GOT3 (cell line): Measurements from ENCODE around the gene TPRKB.
"Not testable (repeated sequence)": the region's sequence is repeated elsewhere in the genome, so short reads cannot be mapped to it uniquely, and the experiment has no call there.

Source experiments
- DNase-seq: peaks from one replicate; lab custom pipeline; 2025; ENCODE audit warnings: mixed read lengths; lab: John Stamatoyannopoulos, UW

Gene TPRKB

DNA sequence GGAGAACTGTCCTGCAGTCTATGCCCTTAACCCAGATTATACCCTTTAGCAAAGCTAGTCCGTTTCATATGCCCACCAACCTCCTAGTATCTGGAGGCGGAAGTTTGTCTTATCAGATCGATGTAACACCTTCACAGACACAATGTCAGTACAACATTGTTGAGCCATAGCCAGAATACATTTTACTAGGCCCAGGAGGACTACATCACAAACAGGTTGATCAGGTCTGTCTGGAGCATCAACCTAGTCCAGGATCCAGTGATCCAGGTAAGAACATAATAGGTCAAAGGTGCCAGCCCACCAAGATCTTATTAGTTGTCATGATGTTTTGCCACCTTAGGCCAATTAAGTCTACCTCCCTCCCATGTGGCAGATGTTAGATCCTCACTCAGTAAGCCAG, 2.0 kb upstream of the TPRKB start:
- DNase-seq, result no peak

DNA sequence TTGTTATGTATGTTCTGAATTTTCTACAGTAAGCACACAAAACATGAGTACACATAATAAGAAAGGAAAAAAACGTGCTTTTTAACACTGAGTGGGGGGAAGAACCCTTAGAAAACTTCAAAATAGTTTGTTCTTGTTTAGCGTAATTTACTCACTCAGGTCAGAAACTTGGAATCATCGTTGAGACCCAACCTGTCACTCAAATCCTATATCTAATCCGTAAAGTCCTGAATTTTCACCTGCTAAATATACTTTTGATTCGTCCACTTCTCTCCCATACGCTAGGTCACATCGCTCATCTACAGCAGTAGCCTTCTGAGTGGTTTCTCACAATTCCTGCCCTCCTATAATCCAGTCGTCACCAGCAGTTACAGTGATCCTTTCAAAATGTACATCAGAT, 767 bp downstream of the TPRKB start:
- DNase-seq, result no peak

DNA sequence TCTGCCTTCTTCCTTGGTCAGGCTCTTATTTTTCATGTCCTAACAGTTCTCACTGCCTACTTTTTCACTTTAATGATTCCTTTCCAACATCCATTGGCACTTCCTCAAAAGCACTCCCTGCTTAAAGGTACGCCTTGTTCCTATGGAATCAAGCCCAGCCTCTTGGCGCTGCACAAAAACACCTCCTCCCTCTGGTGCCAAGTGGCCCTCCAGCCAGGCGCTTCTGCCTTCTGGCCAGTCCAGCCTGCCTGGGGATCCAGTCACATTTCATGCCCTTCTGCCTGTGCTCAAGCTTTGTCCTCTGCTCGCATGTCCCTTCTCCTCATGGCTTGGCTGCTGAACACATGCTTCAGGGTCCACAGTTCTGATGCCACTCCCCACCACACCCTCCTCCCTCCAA, 6.3 kb downstream of the TPRKB start:
- DNase-seq, result no peak

DNA sequence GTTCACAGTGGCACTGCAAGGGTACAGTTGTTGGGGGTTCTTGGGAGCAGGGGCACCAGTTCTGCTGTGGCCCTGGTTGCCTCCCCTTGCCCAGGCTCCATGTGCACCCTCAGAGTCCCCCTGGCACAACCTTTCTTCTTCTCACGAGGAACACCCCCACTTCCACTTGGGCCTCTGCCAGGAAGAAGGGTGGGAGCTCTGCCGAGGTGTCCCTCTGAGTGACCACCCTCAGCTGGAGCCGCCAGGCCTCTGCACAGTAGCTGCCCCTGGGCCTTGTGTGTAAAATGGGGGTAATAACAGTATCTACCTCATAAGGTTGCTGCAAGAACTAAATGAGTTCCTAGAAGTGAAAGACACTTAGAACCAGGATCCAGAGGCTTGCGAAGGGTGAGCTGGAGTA, 8.4 kb downstream of the TPRKB start:
- DNase-seq, result no peak

DNA sequence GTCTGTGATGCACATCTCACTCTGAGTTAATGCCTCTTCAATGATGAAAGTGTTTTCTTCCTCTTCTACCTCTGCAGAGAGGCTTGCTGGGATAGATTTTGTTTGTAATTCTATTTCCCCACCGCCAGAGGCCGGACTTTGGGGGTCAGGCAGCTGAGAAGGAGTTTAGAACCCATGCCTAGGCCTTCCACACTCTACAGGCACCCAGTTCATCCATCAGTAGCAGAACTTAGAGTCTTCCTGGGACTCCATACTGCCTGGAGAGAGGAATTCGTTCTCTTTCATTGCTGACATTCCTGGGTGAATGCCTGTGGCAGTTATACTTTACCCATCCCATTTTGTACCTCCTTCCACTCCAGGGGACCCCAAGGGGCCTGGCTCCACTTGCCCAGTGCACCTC, 9.1 kb downstream of the TPRKB start:
- no peak for DNase-seq

DNA sequence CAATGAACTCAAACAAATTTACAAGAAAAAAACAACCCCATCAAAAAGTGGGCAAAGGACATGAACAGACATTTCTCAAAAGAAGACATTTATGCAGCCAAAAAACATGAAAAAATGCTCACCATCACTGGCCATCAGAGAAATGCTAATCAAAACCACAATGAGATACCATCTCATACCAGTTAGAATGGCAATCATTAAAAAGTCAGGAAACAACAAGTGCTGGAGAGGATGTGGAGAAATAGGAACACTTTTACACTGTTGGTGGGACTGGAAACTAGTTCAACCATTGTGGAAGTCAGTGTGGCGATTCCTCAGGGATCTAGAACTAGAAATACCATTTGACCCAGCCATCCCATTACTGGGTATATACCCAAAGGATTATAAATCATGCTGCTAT, 10.5 kb downstream of the TPRKB start:
- not testable (repeated sequence) for DNase-seq

DNA sequence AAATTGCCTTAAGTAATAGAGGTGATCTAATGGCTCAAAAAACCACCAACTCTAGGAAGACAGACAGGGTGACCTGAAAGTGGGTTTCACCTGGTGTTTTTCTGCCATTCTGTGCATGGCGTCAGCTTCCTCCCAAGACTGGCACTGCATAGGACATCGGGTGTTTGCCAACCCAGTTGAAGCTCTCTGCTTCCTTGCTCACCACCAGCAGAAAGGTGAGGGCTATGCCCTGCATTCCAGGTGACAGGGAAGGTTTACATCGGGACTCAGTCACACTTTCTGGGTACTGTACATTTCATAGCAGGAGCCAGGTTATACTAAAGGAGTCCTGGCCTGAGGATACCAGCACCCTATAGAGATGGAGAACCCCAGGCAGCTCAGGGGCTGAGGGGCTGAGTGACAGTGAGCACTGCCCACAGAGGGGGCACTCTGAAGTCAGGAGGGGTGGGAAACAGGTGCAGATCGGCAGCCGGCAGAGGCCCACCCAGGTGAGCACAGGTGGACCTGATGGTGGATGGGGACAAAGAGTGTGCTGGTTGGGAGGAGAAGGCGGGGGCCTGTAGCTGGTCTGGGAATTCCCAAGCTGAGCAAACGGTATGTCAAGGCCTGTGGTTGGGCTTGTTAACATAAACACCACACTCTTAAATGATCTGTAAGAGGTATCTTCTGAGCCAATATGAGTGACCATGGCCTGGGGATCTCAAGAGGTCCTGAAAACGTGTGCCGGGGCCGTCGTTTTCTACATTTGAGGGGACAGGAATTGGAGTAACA, 18.1 kb downstream of the TPRKB start:
- no peak for DNase-seq

DNA sequence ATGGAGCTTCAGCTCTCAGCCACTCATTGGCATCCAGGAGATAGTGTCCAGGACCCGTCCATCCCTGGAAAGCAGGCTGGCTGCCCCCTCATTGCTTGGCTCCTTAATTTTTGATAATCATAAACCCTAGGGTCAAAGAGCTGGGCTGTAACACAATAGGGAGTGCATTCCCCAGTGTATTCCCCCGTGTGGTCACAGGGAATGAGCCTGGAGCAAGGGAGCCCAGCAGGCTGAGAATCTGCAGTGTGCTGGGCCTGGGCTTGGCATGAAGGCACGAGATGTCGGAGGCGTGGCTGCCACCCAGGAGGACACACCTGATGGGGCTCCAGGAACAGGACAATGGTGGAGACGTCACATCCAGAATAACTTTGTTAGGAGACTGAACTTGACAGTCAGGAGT, 18.7 kb downstream of the TPRKB start:
- DNase-seq, result no peak

DNA sequence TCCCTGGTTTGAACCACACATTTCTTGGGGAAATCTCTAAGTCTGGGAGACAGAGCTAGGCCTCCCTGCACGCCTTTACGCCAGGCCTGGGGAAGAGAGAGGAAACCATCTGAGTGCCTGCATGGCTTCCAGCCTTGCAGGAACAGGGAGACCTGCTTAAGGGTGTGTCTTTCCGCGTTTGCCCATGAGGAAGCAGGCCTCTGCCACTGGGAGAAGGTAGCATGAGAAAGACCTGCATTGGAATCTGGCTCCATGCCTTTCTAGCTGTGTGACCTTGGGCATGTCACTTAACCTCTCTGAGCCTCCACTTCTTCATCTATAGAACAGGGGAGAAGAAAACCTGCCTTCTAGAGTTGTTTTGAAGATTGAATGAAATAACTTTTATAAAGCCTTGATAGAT, 19.4 kb downstream of the TPRKB start:
- not testable (repeated sequence) for DNase-seq

DNA sequence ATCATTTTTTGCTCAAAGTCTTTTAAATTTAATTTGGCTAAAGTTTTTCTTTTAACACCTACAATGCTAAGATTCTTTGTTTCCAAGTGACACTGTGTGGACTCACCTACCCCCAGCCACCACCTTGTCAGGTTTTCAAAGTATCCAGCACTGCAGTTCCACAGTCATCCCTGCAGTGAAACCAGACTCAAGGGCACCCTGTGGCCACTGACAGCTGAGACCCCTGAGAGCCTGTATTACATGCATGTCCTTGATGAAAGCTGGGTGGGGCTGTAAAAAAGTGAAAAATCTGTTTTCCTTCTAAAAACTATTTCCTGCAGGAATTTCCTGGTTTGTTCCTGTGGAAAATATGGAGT, 19.9 kb downstream of the TPRKB start:
- DNase-seq, result no peak

DNA sequence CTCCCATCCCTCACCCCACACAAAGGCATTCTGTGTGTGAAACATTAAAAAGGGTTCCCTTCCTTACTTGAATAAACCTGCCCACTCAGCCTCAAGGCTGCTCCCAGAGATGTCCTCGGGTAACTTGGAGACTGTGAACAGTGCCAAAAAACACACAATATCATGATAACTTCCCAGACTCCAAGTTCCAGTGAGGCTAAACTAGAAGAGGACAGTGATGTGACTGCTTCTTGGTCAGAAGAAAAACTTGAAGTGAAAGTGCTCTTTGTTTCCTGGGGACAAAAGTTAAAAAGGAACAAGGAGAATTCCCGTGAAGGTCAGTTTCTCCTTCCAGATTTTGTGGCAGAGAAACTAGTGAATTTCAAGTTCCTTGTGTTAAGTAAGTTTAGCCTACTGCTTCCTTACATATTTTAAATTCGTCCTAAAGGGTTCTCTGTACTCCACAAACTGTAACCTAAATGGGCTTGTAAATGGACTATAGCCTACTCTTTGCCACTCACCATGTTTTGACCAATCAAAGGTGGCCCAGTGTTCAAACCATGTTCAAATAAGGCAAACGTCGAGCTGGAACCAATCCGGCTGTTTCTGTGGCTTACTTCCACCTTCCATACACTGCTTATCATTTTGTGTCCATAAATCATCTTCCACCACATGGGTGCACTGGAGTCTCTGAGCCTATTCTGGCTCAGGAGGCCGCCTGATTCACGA, 20.4 kb downstream of the TPRKB start:
- no peak for DNase-seq

DNA sequence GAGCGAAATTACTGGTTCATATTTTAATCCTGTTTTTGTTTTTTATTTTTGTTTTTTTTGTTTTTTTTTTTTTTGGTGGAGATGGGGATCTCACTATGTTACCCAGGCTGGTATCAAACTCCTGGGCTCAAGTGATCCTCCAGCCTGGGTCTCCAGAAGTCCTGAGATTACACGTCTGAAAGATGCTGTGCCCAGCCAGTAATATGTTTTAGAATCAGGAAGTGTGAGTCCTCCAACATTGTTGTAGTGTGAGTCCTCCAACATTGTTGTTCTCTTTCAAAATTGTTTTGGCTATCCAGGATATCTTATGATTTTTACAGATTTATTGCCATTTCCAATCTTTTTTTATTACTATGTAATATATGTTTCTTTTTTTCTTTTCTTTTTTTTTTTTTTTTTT, 23.1 kb downstream of the TPRKB start:
- no peak for DNase-seq

DNA sequence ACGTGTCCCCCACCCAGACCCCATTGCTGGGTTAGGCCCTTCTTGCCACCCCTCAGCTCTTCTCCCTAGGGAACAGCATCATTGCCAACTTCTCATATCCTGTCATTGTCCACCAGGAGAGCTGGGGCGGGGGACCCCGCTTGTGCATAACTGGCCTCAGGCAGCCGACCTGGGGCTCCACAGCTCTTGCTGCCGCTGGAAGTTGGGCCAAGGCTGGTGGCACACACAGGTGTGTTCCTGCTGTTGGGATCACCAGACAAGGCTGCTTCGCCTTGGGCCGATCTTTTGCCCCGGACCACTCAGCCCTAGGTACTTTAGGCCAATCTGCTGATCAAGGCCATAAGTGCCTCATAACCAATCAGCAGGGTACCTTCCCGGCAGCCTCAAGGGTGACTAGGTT, 28.6 kb downstream of the TPRKB start:
- no peak for DNase-seq

DNA sequence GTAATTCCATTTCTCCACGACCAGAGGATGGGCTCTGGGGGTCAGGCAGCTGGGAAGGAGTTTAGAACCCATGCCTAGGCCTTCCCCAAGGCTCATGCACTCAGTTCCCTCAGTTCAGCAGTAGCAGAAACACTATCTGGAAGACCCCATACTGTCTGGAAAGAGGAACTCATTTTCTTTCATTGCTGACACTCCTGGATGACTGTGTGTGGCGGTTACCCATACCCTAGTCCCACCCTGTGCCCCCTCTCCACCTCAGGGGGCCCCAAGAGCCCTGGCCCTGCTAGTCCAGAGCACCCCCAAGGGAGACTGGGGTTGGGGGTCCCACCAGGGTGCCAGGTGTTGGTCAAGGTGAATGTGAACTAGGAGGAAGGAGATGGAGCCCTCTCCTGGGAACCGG, 29.5 kb downstream of the TPRKB start:
- DNase-seq, result no peak

DNA sequence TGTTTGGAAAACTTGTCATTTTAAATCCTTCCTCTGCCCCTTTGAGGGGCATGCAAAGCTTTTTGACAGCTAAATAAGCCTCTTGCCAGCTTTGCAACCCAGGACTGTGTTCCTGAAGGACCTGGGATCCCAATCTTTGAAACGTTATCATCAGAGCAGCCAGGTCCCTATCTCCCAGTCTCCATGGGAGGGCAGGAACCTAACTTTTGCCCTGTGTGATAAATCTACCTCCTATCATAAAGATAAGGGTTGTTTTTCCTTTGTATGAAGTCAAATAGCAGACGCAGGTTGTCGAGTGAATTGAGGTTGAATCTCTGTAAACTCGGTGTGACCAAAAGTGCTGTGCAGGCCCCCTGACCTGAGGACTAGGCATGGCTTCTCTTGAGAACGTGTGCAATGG, 30.1 kb downstream of the TPRKB start:
- DNase-seq, result no peak

DNA sequence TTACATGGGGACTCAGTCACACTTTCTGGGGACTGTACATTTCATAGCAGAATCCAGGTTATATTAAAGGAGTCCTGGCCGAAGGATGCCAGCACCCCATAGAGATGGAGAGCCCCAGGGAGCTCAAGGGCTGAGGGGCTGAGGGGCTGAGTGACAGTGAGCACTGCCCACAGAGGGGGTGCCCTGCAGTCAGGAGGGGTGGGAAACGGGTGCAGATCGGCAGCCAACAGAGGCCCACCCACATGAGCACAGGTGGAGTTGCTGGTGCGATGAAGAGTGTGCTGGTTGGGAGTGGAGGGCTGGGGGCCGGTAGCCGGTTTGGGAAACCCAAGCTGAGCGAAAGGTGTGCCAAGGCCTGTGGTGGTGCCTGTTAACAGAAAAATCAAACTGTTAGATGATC, 32.1 kb downstream of the TPRKB start:
- no peak for DNase-seq

DNA sequence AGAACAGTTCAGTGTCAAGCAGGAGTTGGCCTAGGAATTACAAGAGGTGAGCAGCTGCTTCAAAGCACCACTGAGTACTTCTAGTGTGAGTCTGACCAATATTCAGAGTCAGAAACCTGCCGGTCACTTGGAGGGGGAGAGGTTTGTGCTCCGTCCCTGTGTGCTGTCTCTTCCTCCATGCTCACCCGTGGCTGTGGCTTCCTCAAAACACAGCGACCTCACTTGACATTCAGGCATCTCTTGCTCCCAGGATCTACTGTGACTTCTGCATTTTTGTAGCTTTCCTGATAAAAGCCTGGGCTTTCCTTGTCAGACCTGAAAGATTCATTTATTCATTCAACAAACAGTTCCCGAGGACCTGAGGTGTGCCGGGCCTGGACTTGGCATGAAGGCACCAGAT, 32.9 kb downstream of the TPRKB start:
- DNase-seq, result no peak

DNA sequence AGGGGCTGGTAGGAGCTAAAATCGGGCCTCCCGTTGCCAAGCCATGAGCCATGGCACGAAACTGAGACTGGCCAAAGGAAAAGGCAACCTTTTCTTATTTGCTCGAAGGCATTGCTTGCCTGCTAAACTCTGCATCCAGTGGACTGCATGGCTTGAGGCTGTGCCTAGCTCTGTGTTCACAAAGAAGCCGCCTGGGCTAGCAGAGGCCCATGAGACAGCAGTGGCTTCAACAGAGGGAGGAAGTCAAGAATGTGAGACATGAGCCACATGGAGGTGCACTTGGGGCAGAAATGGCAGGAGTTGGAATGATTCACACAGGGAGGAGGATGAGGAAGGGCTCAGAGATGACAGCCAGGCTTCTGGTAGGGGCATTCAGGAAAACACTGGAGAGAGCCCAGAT, 33.5 kb downstream of the TPRKB start:
- DNase-seq, result no peak

DNA sequence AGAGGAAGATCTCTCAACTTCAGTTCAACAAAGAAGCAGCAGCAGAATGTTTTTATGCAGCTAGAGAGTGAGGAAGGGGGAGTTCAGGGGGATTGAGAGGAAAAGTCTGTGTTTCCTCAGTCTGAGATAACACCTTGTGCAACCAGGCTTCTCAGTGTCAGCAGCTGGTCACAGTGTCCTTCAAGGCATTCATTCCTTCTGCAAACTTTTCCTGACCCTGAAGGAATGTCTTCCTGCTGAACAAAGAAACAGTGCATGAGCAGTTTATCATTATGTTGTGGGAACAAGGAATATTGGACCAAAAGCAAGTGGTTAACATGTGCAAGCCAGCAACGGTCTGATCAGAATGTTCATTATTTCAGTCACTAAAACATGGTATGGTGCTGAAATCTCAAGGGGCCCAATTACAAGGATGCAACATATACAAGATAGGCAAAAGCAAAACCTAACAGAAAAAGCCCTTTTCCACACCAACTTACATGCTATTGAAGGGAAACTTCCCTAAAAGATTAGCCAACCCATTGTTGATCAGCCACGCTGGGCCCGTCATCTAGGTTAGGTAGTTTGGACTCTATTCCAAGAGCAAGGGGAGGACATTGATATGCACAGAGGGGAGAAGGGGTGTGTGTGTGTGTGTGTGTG, 34.2 kb downstream of the TPRKB start:
- not testable (repeated sequence) for DNase-seq

DNA sequence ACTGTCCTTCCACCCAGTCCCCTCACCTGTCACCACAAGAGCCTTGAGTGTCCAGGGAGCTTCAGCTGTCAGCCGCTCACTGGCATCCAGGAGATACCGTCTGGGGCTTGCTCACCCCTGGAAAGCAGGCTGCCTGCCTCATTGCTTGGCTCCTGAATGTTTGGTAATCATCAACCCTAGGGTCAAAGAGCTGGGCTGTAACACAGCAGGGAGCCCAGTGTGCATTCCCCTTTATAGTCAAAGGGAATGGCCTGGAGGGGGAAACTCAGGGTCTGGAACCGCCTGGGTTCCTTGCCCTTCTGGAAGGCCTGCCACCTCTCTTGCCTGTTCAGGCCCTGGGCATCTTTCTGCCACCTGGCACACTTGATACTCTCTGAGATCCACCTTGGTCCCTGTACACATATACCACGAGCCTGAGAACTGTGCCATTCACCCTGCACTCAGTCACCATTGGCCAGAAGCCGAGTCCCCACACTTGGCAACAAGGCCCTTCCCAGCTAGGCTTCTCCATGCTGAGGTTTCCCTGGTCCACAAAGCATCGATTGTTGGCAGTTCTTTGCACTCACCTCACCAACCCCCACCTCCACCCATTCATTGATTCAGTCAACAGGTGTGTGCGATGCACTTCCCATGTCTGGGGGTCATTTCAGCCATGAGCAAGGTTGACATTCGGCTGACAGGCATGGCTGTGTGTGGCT, 35.0 kb downstream of the TPRKB start:
- no peak for DNase-seq

DNA sequence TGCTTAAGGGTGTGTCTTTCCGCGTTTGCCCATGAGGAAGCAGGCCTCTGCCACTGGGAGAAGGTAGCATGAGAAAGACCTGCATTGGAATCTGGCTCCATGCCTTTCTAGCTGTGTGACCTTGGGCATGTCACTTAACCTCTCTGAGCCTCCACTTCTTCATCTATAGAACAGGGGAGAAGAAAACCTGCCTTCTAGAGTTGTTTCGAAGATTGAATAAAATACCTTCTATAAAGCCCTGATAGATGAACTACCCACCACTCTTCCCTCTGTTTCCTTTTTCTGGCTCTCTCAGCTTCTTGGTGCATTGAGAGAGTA, 35.7 kb downstream of the TPRKB start:
- not testable (repeated sequence) for DNase-seq

DNA sequence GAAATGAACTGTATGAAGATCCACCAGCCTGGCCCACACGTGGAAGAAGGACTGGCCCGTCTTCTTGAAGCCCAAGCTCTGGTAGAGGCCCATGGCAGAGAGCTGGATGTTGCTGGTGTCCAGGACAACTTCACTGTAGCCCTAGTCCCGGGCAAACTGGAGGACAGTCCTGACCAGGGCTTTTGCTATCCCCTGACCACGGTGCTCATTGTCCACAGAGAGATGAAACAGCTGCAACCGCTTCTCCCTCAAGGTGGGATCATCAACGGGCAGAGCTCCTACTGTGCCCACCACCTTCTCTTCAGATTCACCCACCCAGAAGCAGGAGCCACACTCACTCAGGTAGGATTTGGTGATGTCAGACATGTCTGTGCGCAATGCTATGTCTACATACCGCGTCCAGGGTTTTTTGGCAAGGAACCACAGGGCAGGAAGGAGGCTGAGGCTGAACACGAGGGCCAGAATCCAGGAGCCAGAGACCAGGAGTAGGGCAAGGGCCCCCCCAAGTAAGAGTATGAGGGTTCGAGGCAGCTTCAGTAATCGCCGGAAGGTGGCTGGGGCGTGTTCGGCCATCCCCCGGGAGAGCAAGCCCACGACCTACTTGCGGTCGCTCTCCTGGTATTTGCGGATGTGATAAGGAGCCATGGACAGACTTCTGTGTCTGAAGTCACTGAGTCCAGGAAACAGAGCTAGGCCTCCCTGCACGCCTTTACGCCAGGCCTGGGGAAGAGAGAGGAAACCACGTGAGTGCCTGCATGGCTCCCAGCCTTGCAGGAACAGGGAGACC, 36.3 kb downstream of the TPRKB start:
- no peak for DNase-seq
